HG03139 (cell line): ENCODE data around the gene CSHL1.
"Not testable (repeated sequence)": the region's sequence is repeated elsewhere in the genome, so short reads cannot be mapped to it uniquely, and the experiment has no call there.

Experiments
- ATAC-seq: cut with Tn5 transposase; IDR thresholded peaks from one replicate; pipeline ENCODE4 v1.9.1; 2021; ENCODE audit not compliant: unreplicated experiment

Gene CSHL1

DNA sequence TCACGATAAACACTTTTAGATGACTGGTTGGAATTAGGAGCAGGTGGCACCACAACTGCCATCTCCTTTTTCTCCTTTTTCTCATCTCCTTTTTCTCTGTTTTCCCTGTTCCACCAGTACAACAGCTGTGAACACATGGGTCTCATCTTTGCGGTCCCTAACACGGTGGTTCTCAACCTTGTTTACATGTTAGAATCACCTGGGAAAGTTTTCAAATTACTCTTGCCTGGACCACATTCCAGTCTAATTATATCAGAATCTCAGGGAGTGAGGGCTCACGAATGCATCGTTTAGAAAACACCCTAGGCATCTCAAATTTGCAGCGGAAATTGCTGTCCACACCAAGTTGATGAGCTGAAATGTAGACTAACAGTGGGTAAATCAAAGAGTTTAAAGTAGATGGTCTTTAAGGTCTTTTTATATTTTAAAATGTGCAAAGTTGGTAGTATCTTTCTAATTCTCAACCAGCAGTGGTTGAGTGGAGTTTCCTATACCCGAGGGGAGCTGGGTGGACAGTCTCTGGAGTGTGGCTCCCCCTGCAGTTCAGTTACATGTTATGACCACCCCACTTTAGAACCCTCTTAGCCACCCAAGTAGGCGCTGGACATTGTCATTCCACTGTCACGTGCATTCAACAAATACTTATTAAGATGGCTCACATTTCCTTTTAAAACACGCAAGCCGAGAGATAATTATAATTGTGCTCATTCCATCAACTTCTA, 18.6 kb downstream of the CSHL1 start:
- ATAC-seq: not testable (repeated sequence)

DNA sequence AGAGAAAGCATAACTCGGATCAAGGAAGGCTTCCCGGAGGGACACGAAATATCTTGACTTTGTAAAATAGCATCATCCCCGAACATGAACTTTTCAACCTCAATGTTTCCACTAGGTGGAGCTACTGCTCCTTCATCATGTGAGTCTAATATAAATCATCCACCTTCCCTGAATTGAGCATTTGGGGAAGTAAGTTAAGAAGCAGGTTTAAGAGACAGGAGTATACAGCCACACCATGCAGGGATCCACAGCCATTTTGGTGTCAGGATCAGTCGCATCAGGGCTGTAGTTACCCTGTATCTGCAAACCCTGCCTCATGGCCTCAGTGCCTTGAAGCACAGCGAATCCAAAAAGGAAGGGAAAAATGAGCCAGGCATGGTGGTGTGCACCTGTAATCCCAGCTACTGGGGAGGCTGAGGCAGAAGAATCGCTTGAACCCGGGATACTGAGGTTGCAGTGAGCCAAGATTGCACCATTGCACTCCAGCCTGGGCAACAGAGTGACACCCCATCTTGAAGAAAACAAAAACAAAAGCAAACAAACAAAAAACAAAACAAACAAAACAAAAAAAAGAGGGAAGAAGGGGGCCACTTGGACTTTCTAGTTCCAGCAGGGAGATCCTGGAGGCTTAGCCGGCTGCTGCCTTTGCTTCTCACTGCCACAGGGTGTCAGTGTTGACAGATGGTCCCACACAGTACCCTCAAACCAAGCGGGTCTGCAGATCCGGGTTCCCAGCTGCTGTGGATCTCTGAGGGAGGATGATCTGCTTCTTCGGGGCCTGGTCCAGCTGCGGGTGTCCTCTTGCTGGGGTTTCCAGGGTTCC, 21.8 kb downstream of the CSHL1 start:
- not testable (repeated sequence) for ATAC-seq

DNA sequence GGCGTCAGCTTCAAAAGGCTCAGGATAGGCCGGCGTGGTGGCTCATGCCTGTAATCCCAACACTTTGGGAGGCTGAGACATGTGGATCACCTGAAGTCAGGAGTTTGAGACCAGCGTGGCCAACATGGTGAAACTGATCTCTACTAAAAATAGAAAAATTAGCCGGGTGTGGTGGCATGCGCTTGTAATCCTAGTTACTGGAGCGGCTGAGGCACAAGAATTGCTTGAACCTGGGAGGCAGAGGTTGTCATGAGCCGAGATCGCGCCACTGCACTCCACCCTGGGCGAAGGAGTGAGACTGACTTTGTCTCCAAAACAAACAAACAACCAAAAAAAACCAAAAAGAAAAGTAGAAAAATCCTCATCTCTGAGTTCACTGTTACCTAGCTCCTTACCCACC, 25.9 kb downstream of the CSHL1 start:
- not testable (repeated sequence) for ATAC-seq

DNA sequence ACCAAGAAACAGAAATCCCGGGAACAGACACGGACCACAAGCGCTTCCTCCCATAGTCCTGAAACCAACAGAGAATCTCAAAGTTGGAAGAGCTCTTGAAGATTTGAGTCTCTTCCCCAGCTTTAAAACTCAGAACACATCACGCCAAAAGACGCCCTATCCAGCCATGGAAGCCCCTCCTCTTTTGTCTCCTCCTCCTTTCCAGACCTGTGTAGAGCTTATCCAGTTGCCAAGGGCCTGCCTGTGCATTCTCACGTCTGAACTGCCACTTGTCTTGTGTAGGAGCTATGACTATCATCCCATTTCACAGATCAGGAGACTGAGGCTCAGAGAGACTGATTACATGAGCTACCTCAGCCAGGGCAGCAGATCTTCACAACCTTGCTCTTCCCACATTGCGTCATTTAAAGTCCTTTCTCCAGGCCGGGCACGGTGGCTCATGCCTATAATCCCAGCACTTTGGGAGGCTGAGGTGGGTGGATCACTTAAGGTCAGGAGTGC, 28.4 kb downstream of the CSHL1 start:
- not testable (repeated sequence) for ATAC-seq

- no peak for ATAC-seq
These were observed 29.0 kb downstream of the CSHL1 start, which contains the start of gene GH2 for GRCh38 chr17:63881935-63882601. Gene GH2, minus strand, starts transcription at chr17:63881944. Its CDS starts 143 bp downstream, at chr17:63881801.

DNA sequence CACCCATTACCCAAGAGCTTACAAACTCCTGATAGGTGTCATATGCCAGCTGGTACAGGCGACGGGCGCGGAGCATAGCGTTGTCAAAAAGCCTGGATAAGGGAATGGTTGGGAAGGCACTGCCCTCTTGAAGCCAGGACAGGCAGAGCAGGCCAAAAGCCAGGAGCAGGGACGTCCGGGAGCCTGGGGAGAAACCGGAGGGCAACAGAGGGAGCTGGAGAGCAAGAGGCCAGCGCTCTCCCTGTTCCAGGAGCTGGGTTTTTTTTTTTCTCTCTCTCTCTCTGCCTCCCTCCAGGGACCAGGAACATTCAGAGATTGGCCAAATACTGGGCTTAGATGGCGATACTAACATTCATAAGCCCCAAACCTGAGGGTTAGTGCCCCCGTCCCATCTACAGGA, 29.7 kb downstream of the CSHL1 start:
- not testable (repeated sequence) for ATAC-seq

GRCh38 chr17:63880706-63881105, 30.4 kb downstream of the CSHL1 start:
- ATAC-seq: no peak

- not testable (repeated sequence) for ATAC-seq
These were observed 32.6 kb downstream of the CSHL1 start for GRCh38 chr17:63878413-63878812.

DNA sequence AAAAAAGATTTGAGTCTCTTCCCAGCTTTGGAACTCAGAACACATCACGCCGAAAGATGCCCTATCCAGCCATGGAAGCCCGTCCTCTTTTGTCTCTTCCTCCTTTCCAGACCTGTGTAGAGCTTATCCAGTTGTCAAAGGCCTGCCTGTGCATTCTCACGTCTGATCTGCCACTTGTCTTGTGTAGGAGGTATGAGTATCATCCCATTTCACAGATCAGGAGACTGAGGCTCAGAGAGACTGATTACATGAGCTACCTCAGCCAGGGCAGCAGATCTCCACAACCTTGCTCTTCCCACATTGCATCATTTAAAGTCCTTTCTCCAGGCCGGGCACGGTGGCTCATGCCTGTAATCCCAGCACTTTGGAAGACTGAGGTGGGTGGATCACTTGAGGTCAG, 36.4 kb downstream of the CSHL1 start:
- not testable (repeated sequence) for ATAC-seq

DNA sequence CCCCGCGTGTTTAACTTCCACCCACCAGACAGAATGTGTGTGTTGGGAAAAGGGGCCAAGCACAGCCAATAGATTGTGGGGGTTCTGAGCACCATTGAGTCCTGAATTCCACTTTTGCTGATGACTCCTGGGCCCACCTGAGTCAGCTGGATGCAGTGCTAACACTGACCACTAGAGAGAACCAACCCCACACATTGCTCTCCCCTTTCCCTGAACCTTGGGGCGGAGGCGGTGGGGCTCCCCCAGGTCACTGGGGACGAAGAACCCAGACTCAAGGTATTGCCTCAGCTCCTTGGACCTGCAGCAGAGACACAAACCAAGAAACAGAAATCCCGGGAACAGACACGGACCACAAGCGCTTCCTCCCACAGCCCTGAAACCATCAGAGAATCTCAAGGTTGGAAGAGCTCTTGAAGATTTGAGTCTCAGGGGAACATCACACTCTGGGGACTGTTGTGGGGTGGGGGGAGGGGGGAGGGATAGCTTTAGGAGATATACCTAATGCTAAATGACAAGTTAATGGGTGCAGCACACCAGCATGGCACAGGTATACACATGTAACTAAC, 36.9 kb downstream of the CSHL1 start:
- ATAC-seq: not testable (repeated sequence)

- ATAC-seq: not testable (repeated sequence)
These were observed 37.5 kb downstream of the CSHL1 start, which contains the start of gene CSH2 for GRCh38 chr17:63873577-63873976. Gene CSH2, minus strand, starts transcription at chr17:63873677. Its CDS starts 63 bp downstream, at chr17:63873614.

GRCh38 chr17:63871646-63872365, 39.3 kb downstream of the CSHL1 start:
- ATAC-seq: not testable (repeated sequence)

DNA sequence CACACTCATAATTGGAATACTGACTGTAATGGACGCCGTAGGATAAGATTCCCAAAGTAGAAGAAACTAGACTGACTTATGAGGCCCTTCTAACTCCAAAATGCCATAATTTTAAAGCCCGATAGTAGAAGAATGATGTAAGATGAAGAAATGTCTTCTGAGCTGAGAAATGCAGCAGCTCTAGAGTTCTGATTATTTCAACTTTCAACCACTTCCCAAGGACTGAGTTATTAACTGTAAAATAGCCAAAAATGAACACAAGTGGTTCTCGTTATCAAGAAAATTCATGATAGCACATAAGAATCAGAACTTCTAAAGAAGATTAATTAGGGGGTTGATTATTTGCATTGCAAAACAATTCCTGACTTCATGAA, 40.8 kb downstream of the CSHL1 start:
- ATAC-seq: not testable (repeated sequence)

DNA sequence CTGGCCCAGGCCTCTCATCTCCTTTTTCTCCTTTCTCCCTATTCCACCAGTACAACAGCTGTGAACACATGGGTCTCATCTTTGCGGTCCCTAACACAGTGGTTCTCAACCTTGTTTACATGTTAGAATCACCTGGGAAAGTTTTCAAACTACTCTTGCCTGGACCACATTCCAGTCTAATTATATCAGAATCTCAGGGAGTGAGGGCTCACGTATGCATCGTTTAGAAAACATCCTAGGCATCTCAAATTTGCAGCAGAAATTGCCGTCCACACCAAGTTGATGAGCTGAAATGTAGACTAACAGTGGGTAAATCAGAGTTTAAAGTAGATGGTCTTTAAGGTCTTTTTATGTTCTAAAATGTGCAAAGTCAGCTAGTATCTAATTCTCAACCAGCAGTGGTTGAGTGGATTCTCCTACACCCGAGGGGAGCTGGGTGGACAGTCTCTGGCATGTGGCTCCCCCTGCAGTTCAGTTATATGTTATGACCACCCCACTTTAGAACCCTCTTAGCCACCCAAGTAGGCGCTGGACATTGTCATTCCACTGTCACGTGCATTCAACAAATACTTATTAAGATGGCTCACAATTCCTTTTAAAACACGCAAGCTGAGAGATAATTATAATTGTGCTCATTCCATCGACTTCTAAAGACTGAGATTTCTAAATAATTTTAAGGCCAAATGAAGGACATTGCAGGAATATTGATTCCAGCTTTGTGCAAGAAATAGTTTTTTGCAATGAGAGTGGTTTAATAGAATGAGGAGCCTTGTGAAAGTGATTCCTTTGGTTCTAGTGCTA, 41.4 kb downstream of the CSHL1 start:
- not testable (repeated sequence) for ATAC-seq

DNA sequence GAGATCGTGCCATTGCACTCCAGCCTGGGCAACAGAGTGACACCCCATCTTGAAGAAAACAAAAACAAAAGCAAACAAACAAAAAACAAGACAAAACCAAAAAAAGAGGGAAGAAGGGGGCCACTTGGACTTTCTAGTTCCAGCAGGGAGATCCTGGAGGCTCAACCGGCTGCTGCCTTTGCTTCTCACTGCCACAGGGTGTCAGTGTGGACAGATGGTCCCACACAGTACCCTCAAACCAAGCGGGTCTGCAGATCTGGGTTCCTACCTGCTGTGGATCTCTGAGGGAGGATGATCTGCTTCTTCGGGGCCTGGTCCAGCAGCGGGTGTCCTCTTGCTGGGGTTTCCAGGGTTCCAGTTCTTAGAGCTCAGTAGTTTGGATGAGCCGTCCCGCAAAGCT, 44.4 kb downstream of the CSHL1 start:
- not testable (repeated sequence) for ATAC-seq
